Subcutaneous abdominal adipose tissue (tissue), 5 donors: Measurements from ENCODE around the gene CD2AP.

Experiments
- H3K27ac ChIP-seq: one replicate; pipeline ENCODE4 v1.7.0; 2013; ENCODE audit warnings: low read depth, mild to moderate bottlenecking, inconsistent platforms, low read length, moderate library complexity
- H3K27me3 ChIP-seq, 5 donors: one replicate each; pipeline ENCODE4 v1.7.0; 2013; ENCODE audit warnings: low read length in 5 of 5, inconsistent platforms in 1 of 5; ENCODE audit not compliant: control insufficient read depth in 5 of 5, insufficient read depth in 4 of 5
- H3K36me3 ChIP-seq, 5 donors: one replicate each; pipeline ENCODE4 v1.7.0; 2013; ENCODE audit warnings: low read length in 5 of 5; ENCODE audit not compliant: control insufficient read depth in 5 of 5, insufficient read depth in 5 of 5
- H3K4me1 ChIP-seq, 5 donors: one replicate each; pipeline ENCODE4 v1.7.0; 2013; ENCODE audit warnings: low read length in 5 of 5, mild to moderate bottlenecking in 3 of 5, moderate library complexity in 1 of 5; ENCODE audit not compliant: control insufficient read depth in 5 of 5, insufficient read depth in 5 of 5
- H3K4me3 ChIP-seq, 5 donors: one replicate each; pipeline ENCODE4 v1.7.0; 2013; ENCODE audit warnings: low read length in 5 of 5, low read depth in 1 of 5
- H3K9ac ChIP-seq, 5 donors: one replicate each; pipeline ENCODE4 v1.7.0; 2013; ENCODE audit warnings: low read length in 5 of 5, mild to moderate bottlenecking in 4 of 5, moderate library complexity in 3 of 5
- H3K9me3 ChIP-seq, 5 donors: one replicate each; pipeline ENCODE4 v1.7.0; 2013; ENCODE audit warnings: low read length in 5 of 5; ENCODE audit not compliant: control insufficient read depth in 5 of 5
- donor health status: healthy.
- donor health status: healthy.
- donor health status: healthy.
- donor health status: healthy.
- donor health status: healthy.

Gene CD2AP

GRCh38 chr6:47587493-47587892, 109.9 kb downstream of the CD2AP start:
- Histone ChIP-seq H3K9ac (no peak overlapping the region), H3K27ac (no peak overlapping the region), H3K27me3 (no peaks in the 10 kb centered on the region), H3K9me3 (no peaks in the 10 kb centered on the region), H3K4me3 (no peak overlapping the region), H3K36me3 (peaks cover 13 to 32% (median 24%) of the 10 kb centered on the region in 5 donors), H3K4me1 (no peaks in the 10 kb centered on the region)

DNA sequence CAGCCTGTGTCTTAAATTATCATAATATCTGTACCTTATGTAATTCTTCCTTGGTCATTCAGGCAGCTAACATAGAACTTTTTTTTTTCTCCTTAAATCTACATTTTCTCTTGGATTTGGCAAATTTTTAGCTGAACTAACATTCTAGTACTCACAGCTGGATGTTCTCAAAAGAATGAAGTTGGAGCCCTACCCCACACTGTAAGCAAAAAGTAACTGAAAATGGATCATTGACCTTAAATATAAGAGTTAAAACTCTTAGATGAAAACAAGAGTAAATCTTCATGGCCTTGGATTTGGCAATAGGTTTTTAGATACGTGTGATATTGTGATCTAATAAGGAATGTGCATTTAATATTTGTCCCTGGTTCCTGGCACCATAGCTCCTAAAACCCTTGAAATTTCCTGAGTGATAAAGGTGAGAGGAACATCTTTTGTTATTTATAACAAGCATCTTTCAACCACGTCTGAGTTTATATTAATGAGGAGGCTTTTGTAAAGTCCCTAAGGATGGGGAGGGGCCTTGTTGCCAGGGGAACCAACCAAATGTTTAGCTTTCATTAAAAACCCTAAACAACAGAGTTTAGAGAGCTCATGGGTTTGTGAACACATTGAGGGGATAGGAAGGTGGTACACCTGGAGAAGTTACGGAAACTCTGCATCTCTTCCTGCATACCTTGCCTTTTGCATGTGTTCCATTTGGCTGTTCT, 114.7 kb downstream of the CD2AP start:
- H3K27me3 ChIP-seq = no peaks in the 10 kb centered on the region
- H3K27ac ChIP-seq = no peak overlapping the region
- no peaks in the 10 kb centered on the region for H3K4me1 ChIP-seq

DNA sequence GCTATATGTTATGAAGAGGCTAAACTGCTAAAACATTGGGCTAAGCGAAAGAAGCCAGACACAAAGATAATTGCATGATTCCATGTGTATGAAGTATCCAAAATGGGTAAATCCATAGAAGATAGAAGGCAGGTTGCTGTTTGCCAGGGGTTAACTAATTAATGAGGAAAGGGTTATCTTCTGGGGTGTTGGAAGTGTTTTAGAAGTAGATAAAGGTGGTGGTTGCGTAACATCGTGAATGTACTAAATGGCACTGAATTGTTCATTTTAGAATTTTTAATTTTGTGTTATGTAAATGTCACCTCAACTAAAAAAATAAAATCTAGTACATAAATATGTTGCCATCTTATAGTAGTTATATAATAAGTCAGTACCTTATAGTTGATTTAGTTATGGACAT, 116.4 kb downstream of the CD2AP start:
- Histone ChIP-seq H3K4me1 (no peaks in the 10 kb centered on the region), H3K36me3 (peaks cover 27 to 50% (median 33%) of the 10 kb centered on the region in 5 donors), H3K27me3 (no peaks in the 10 kb centered on the region), H3K9ac (no peak overlapping the region), H3K4me3 (no peak overlapping the region), H3K27ac (no peak overlapping the region), H3K9me3 (no peaks in the 10 kb centered on the region)

More for the DNA sequence above, 114.7 kb downstream of the CD2AP start:
- H3K4me3 ChIP-seq = no peak overlapping the region
- H3K9ac ChIP-seq = no peak overlapping the region
- H3K36me3 ChIP-seq = peaks cover 20 to 46% (median 29%) of the 10 kb centered on the region in 5 donors
- no peaks in the 10 kb centered on the region for H3K9me3 ChIP-seq

- H3K36me3 ChIP-seq = peaks cover 22 to 41% (median 29%) of the 10 kb centered on the region in 5 donors
- no peaks in the 10 kb centered on the region for H3K27me3 ChIP-seq
- no peaks in the 10 kb centered on the region for H3K9me3 ChIP-seq
- no peak overlapping the region for H3K27ac ChIP-seq
- no peak overlapping the region for H3K9ac ChIP-seq
- no peaks in the 10 kb centered on the region for H3K4me1 ChIP-seq
- no peak overlapping the region for H3K4me3 ChIP-seq
Measured at GRCh38 chr6:47595785-47596184, 118.2 kb downstream of the CD2AP start.

DNA sequence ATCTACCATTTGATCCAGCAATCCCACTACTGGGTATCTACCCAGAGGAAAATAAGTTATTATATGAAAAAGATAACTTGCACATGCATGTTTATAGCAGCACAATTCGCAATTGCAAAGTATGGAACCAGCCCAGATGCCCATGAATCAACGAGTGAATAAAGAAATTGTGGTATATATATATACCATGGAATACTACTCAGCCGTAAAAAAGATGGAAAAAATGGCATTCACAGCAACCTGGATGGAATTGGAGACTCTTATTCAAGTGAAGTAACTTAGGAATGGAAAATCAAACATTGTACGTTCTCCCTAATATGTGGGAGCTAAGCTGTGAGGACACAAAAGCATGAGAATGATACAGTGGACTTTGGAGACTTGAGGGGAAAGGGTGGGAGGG, 120.8 kb downstream of the CD2AP start:
- Histone ChIP-seq H3K9ac (no peak overlapping the region), H3K9me3 (no peaks in the 10 kb centered on the region), H3K36me3 (peaks cover 21 to 29% (median 23%) of the 10 kb centered on the region in 5 donors), H3K27ac (no peak overlapping the region), H3K27me3 (no peaks in the 10 kb centered on the region), H3K4me3 (no peak overlapping the region), H3K4me1 (no peaks in the 10 kb centered on the region)

GRCh38 chr6:47599512-47599911, 121.9 kb downstream of the CD2AP start:
- no peaks in the 10 kb centered on the region for H3K9me3 ChIP-seq
- H3K9ac ChIP-seq = no peak overlapping the region
- H3K4me3 ChIP-seq = no peak overlapping the region
- H3K27ac ChIP-seq = no peak overlapping the region
- H3K36me3 ChIP-seq = peaks cover 21 to 29% (median 23%) of the 10 kb centered on the region in 5 donors
- peaks cover 0 to 7% (median 3%) of the 10 kb centered on the region in 5 donors for H3K4me1 ChIP-seq
- H3K27me3 ChIP-seq = no peaks in the 10 kb centered on the region

GRCh38 chr6:47603227-47603626, 125.6 kb downstream of the CD2AP start:
- H3K27me3 ChIP-seq = no peaks in the 10 kb centered on the region
- no peaks in the 10 kb centered on the region for H3K9me3 ChIP-seq
- peaks cover 0 to 7% (median 3%) of the 10 kb centered on the region in 5 donors for H3K4me1 ChIP-seq
- H3K9ac ChIP-seq = no peak overlapping the region
- no peak overlapping the region for H3K27ac ChIP-seq
- H3K4me3 ChIP-seq = no peak overlapping the region
- peaks cover 14 to 25% (median 19%) of the 10 kb centered on the region in 5 donors for H3K36me3 ChIP-seq

GRCh38 chr6:47603995-47604394, 126.4 kb downstream of the CD2AP start:
- Histone ChIP-seq H3K27me3 (no peaks in the 10 kb centered on the region), H3K9ac (no peak overlapping the region), H3K27ac (no peak overlapping the region), H3K4me3 (no peak overlapping the region), H3K4me1 (peaks cover 0 to 7% (median 3%) of the 10 kb centered on the region in 5 donors), H3K9me3 (no peaks in the 10 kb centered on the region), H3K36me3 (peaks cover 14 to 28% (median 19%) of the 10 kb centered on the region in 5 donors)

GRCh38 chr6:47621838-47622449, 144.4 kb downstream of the CD2AP start:
- no peak overlapping the region for H3K27ac ChIP-seq
- H3K27me3 ChIP-seq = no peaks in the 10 kb centered on the region
- no peak overlapping the region for H3K4me3 ChIP-seq
- no peak overlapping the region for H3K9ac ChIP-seq
- peaks cover 0 to 4% (median 2%) of the 10 kb centered on the region in 5 donors for H3K9me3 ChIP-seq
- H3K36me3 ChIP-seq = peaks cover 6 to 29% (median 20%) of the 10 kb centered on the region in 5 donors
- peaks cover 0 to 9% (median 0%) of the 10 kb centered on the region in 5 donors for H3K4me1 ChIP-seq

DNA sequence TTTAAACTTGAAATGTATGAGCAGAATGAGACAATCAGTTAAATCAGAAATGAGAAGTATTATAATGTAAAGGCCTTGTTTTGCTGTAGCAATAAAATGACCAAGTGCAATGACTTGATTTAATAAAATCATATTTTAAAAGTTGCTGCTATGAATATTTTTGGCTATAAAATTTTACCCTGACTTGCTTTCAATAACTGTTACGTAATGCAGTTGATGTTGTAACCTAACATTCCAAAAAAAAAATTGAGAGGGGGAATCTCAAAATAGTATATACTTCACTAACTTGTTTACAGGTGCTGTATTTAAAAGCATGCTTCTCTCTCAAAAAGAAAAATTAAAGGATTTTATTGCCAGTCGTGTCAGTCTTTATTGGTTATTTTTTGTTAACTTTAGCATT, 149.2 kb downstream of the CD2AP start:
- H3K9me3 ChIP-seq = peaks cover 0 to 3% (median 0%) of the 10 kb centered on the region in 5 donors
- H3K27me3 ChIP-seq = no peaks in the 10 kb centered on the region
- peaks cover 0 to 23% (median 11%) of the 10 kb centered on the region in 5 donors for H3K4me1 ChIP-seq
- H3K36me3 ChIP-seq = peaks cover 6 to 16% (median 11%) of the 10 kb centered on the region in 5 donors
- H3K27ac ChIP-seq = no peak overlapping the region
- no peak overlapping the region for H3K4me3 ChIP-seq
- H3K9ac ChIP-seq = peak overlapping the region in 1 of 5 donors; percentile 39
